HCT116 (cell line): Measurements from ENCODE around the gene SLC16A1. TPM values are rescaled to one million over a fixed set of nuclear protein-coding genes. Genes with fewer than 3 reads are reported as not detected.

Source experiments
- ATAC-seq: fragments of 200-7000 bp; cut with Tn5 transposase; 2 replicates; pipeline ENCODE4 v1.9.1; 2020; ENCODE audit warnings: mild to moderate bottlenecking, moderate library complexity
- BruUV-seq: library from RNA; stranded (reverse); fragments of 400-500 nt; replicated peaks from 2 replicates; lab custom pipeline; 2021; lab: Mats Ljungman, UMichigan
- CTCF ChIA-PET: fragments of 300-600 bp; sonication (Branson Sonifier 250); formaldehyde crosslinking; loops from one replicate; lab custom pipeline; 2021; ENCODE audit warnings: antibody characterized with exemption; lab: Charles Lee
- POLR2A ChIA-PET: fragments of 300-600, 350-600 bp; sonication (Branson Sonifier 250); formaldehyde crosslinking; loops from one replicate; lab custom pipeline; 2021; ENCODE audit warnings: antibody characterized with exemption; lab: Charles Lee
- RAD21 ChIA-PET, 2 experiments: fragments of 300-600 bp; sonication (Branson Sonifier 250); formaldehyde crosslinking; loops; one replicate each; lab custom pipeline; 2023; ENCODE audit warnings: low total read pairs in 2 of 2; ENCODE audit not compliant: uncharacterized antibody in 2 of 2, unreplicated experiment in 2 of 2, low non-redundant PET in 1 of 2; lab: Charles Lee
- DNase-seq: peaks from one replicate; pipeline ENCODE4 v3.0.0-alpha.2; 2010; ENCODE audit warnings: low read depth, low spot score
- H2AFZ ChIP-seq: fragments of 200-600 bp; shearing (Covaris generic), sonication (generic); 2 replicates; pipeline ENCODE4 v1.6.1; 2017; ENCODE audit warnings: low read depth, mixed run types, mixed read lengths, antibody characterized with exemption, low read length; ENCODE audit not compliant: poor library complexity, severe bottlenecking
- H3K27ac ChIP-seq: 2 replicates; pipeline ENCODE4 v1.5.1; 2012; ENCODE audit warnings: low read depth, low read length
- H3K27me3 ChIP-seq: fragments of 200-600 bp; sonication (generic); 2 replicates; pipeline ENCODE4 v1.6.1; 2016; ENCODE audit warnings: mixed run types, low read length, mixed read lengths; ENCODE audit not compliant: insufficient read depth
- H3K36me3 ChIP-seq, 2 experiments: fragments of 200-500 bp in 1 of 2; fragments of 200-600 bp in 1 of 2; sonication (Bioruptor generic) in 1 of 2; sonication (generic) in 1 of 2; 2 replicates each; pipeline versions ENCODE4 v1.5.1 to v1.6.1; 2014 to 2016; ENCODE audit warnings: low read length in 2 of 2, inconsistent platforms in 1 of 2, mixed read lengths in 1 of 2, mixed run types in 1 of 2; ENCODE audit not compliant: insufficient read depth in 2 of 2, control insufficient read depth in 1 of 2
- H3K4me1 ChIP-seq, 2 experiments: fragments of 200-600 bp in 1 of 2; sonication (generic) in 1 of 2; 2 replicates each; pipeline versions ENCODE4 v1.5.1 to v1.6.1; 2012 to 2017; ENCODE audit warnings: low read length in 2 of 2, inconsistent platforms in 1 of 2, mild to moderate bottlenecking in 1 of 2, mixed read lengths in 1 of 2, mixed run types in 1 of 2, moderate library complexity in 1 of 2; ENCODE audit not compliant: insufficient read depth in 2 of 2, control insufficient read depth in 1 of 2
- H3K4me2 ChIP-seq: fragments of 200-600 bp; sonication (generic); 2 replicates; pipeline ENCODE4 v1.6.1; 2017; ENCODE audit warnings: mixed run types, low read length, mixed read lengths
- H3K4me3 ChIP-seq, 2 experiments: fragments of 200-600 bp in 1 of 2; sonication (generic) in 1 of 2; replicated peaks in 1 of 2; 2 replicates each; pipeline ENCODE4 v1.5.1; 2011 to 2016; ENCODE audit warnings: low read length in 2 of 2, control low read depth in 1 of 2, low read depth in 1 of 2, mild to moderate bottlenecking in 1 of 2, mixed read lengths in 1 of 2, mixed run types in 1 of 2
- H3K79me2 ChIP-seq: fragments of 200-600 bp; sonication (generic); 2 replicates; pipeline ENCODE4 v1.6.1; 2017; ENCODE audit warnings: mild to moderate bottlenecking, mixed run types, low read length, moderate library complexity, mixed read lengths; ENCODE audit not compliant: insufficient read depth
- H3K9ac ChIP-seq: fragments of 200-600 bp; sonication (generic); 2 replicates; pipeline ENCODE4 v1.6.1; 2016; ENCODE audit warnings: low read length, mixed read lengths
- H3K9me2 ChIP-seq: fragments of 200-600 bp; sonication (generic), shearing (Covaris generic); 2 replicates; pipeline ENCODE4 v1.6.1; 2017; ENCODE audit warnings: mixed run types, mild to moderate bottlenecking, moderate library complexity; ENCODE audit not compliant: insufficient read depth
- H3K9me3 ChIP-seq, 2 experiments: fragments of 200-500 bp in 1 of 2; fragments of 200-600 bp in 1 of 2; sonication (Bioruptor generic) in 1 of 2; sonication (generic) in 1 of 2; 2 replicates each; pipeline ENCODE4 v1.6.1; 2014 to 2017; ENCODE audit warnings: low read length in 2 of 2, mixed read lengths in 2 of 2, inconsistent platforms in 1 of 2, low read depth in 1 of 2, mild to moderate bottlenecking in 1 of 2, mixed run types in 1 of 2, moderate library complexity in 1 of 2; ENCODE audit not compliant: control insufficient read depth in 1 of 2, insufficient read depth in 1 of 2
- H4K20me1 ChIP-seq: fragments of 200-600 bp; sonication (generic), shearing (Covaris generic); 2 replicates; pipeline ENCODE4 v1.6.1; 2017; ENCODE audit warnings: mixed run types, mild to moderate bottlenecking, moderate library complexity; ENCODE audit not compliant: insufficient read depth
- CEBPB ChIP-seq: IDR thresholded peaks from 2 replicates; pipeline ENCODE4 v1.6.1; 2012; ENCODE audit warnings: low read depth
- CTCF ChIP-seq, 3 experiments: fragments of 200-600 bp in 1 of 3; sonication (generic) in 1 of 3; IDR thresholded peaks in 2 of 3; conservative IDR thresholded peaks in 1 of 3; 2 replicates each; pipeline ENCODE4 v1.5.1; 2012 to 2017; ENCODE audit warnings: low read depth in 2 of 3, low read length in 2 of 3, antibody characterized with exemption in 1 of 3, borderline replicate concordance in 1 of 3, control low read depth in 1 of 3, mild to moderate bottlenecking in 1 of 3, mixed read lengths in 1 of 3, mixed run types in 1 of 3, moderate library complexity in 1 of 3; ENCODE audit not compliant: insufficient read depth in 1 of 3
- EZH2phosphoT487 ChIP-seq: fragments of 200-600 bp; IDR thresholded peaks from 2 replicates; pipeline ENCODE4 v1.6.1; 2018; ENCODE audit warnings: antibody characterized with exemption, borderline replicate concordance
- JUND ChIP-seq: IDR thresholded peaks from 2 replicates; pipeline ENCODE4 v1.6.1; 2012
- POLR2AphosphoS5 ChIP-seq: IDR thresholded peaks from 2 replicates; pipeline ENCODE4 v1.6.1; 2011; ENCODE audit warnings: mild to moderate bottlenecking, low read depth, low read length, moderate library complexity
- SIN3A ChIP-seq: IDR thresholded peaks from 2 replicates; pipeline ENCODE4 v1.6.1; 2012; ENCODE audit warnings: low read depth
- SP1 ChIP-seq: IDR thresholded peaks from 2 replicates; pipeline ENCODE4 v1.6.1; 2012; ENCODE audit warnings: low read depth
- SRF ChIP-seq: IDR thresholded peaks from 2 replicates; pipeline ENCODE4 v1.6.1; 2012; ENCODE audit warnings: low read depth
- YY1 ChIP-seq: IDR thresholded peaks from 2 replicates; pipeline ENCODE4 v1.6.1; 2011; ENCODE audit warnings: low read length, low read depth, moderate library complexity, mild to moderate bottlenecking; ENCODE audit not compliant: insufficient replicate concordance; ENCODE audit errors: extremely low read depth
- ZBTB33 ChIP-seq: IDR thresholded peaks from 2 replicates; pipeline ENCODE4 v1.6.1; 2011; ENCODE audit warnings: mild to moderate bottlenecking, low read length, moderate library complexity; ENCODE audit not compliant: insufficient replicate concordance; ENCODE audit errors: extremely low read depth
- ZFX ChIP-seq: fragments of 450-650 bp; IDR thresholded peaks from 2 replicates; pipeline ENCODE4 v1.6.1; 2017
- ZNF274 ChIP-seq: fragments of 200-500 bp; sonication (Bioruptor generic); IDR thresholded peaks from 2 replicates; pipeline ENCODE4 v1.6.1; 2014; ENCODE audit warnings: mild to moderate bottlenecking, low read depth, low read length, inconsistent platforms
- intact Hi-C: fragments of 100-400 bp; cut with micrococcal nuclease; formaldehyde crosslinking; loops from 2 replicates; pipeline ENCODE4 v1.10.0; 2022
- total RNA-seq: library from RNA; stranded (reverse); gene quantifications from one replicate; pipeline ENCODE4 v1.2.1, GENCODE V29; 2021; ENCODE audit not compliant: unreplicated experiment

The SLC16A1 gene
- total RNA-seq, 1 experiment from 2014 or later, result 96.7 TPM

GRCh38 chr1:112964347-112964746 is 8.4 kb upstream of the SLC16A1 start:
- Histone ChIP-seq H2AFZ (no peak overlapping the region), H3K27ac (no peak overlapping the region), H4K20me1 (no peaks in the 10 kb centered on the region), H3K79me2 (peaks cover 47% of the 10 kb centered on the region), H3K9me3 (no peaks in the 10 kb centered on the region), H3K27me3 (no peaks in the 10 kb centered on the region), H3K36me3 (peaks cover 13 to 33% of the 10 kb centered on the region in 2 experiments), H3K4me2 (no peak overlapping the region), H3K9ac (no peak overlapping the region), H3K9me2 (no peaks in the 10 kb centered on the region), H3K4me1 (no peaks in the 10 kb centered on the region), H3K4me3 (no peak overlapping the region)
- CTCF ChIA-PET, result no interaction called here
- RAD21 ChIA-PET, result no interaction called here
- TF ChIP-seq POLR2AphosphoS5 (no peak), ZFX (no peak), SIN3A (no peak), CEBPB (no peak), EZH2phosphoT487 (no peak), YY1 (no peak), ZBTB33 (no peak), CTCF (IDR thresholded peaks at IDR 0.05 in 2 of 3, conservative IDR thresholded peaks at IDR 0.05 in 1 of 3; ENCODE audit: borderline replicate concordance in 1 of 3, insufficient read depth in 1 of 3, low read depth in 2 of 3, low read length in 2 of 3) (no peak), SP1 (no peak), SRF (no peak), ZNF274 (no peak), JUND (no peak)
- BruUV-seq, result no TSS peak
- POLR2A ChIA-PET, result interaction anchor here (0.8 kb wide), 1 partner anchor 11 kb away, joined by 3 read pairs; no protein-coding TSS in a partner anchor
- DNase-seq (no peak), ATAC-seq (no peak)
- intact Hi-C loops, result no loop called here
